ENCODE measurements around the gene FAM210B. TPM values are rescaled to one million over a fixed set of nuclear protein-coding genes. Genes with fewer than 3 reads are reported as not detected.

Gene FAM210B
- total RNA-seq, 1 donor from 2014 or later: 52.7 TPM

- intact Hi-C loops (cut with micrococcal nuclease): no loop called here
- no peak for TF ChIP-seq CTCF (IDR thresholded peaks at IDR 0.05; ENCODE audit: borderline replicate concordance)
- Histone ChIP-seq H3K9me3 (replicated peaks) (no peaks in the 10 kb centered on the region), H3K4me3 (no peak overlapping the region), H3K36me3 (no peaks in the 10 kb centered on the region), H3K27ac (replicated peaks) (no peak overlapping the region), H3K27me3 (ENCODE audit: low read depth) (peaks cover 80% of the 10 kb centered on the region), H3K4me1 (peaks cover 6% of the 10 kb centered on the region)
- no peak for DNase-seq
These were observed 12.9 kb upstream of the FAM210B start for GRCh38 chr20:56345911-56346310.

GRCh38 chr20:56347628-56348304 is 11.0 kb upstream of the FAM210B start:
- no peak overlapping the region for H3K4me3 ChIP-seq
- no peak overlapping the region for H3K27ac ChIP-seq (replicated peaks)
- TF ChIP-seq CTCF (IDR thresholded peaks at IDR 0.05; ENCODE audit: borderline replicate concordance): no peak
- no peaks in the 10 kb centered on the region for H3K9me3 ChIP-seq (replicated peaks)
- peaks cover 70% of the 10 kb centered on the region for H3K27me3 ChIP-seq (ENCODE audit: low read depth)
- DNase-seq: no peak
- H3K4me1 ChIP-seq: peaks cover 6% of the 10 kb centered on the region
- intact Hi-C loops (cut with micrococcal nuclease): no loop called here
- H3K36me3 ChIP-seq: no peaks in the 10 kb centered on the region

GRCh38 chr20:56348305-56348693 is 10.5 kb upstream of the FAM210B start:
- peaks cover 64% of the 10 kb centered on the region for H3K27me3 ChIP-seq (ENCODE audit: low read depth)
- no peaks in the 10 kb centered on the region for H3K36me3 ChIP-seq
- no peak overlapping the region for H3K4me3 ChIP-seq
- TF ChIP-seq CTCF (IDR thresholded peaks at IDR 0.05; ENCODE audit: borderline replicate concordance): no peak
- intact Hi-C loops (cut with micrococcal nuclease): no loop called here
- H3K4me1 ChIP-seq: peaks cover 6% of the 10 kb centered on the region
- no peak for DNase-seq
- no peak overlapping the region for H3K27ac ChIP-seq (replicated peaks)
- H3K9me3 ChIP-seq (replicated peaks): no peaks in the 10 kb centered on the region

- H3K27ac ChIP-seq (replicated peaks): no peak overlapping the region
- no peak overlapping the region for H3K4me3 ChIP-seq
- H3K9me3 ChIP-seq (replicated peaks): no peaks in the 10 kb centered on the region
- intact Hi-C loops (cut with micrococcal nuclease): no loop called here
- no peaks in the 10 kb centered on the region for H3K36me3 ChIP-seq
- no peak for DNase-seq
- H3K27me3 ChIP-seq (ENCODE audit: low read depth): peaks cover 60% of the 10 kb centered on the region
- peaks cover 4% of the 10 kb centered on the region for H3K4me1 ChIP-seq
- TF ChIP-seq CTCF (IDR thresholded peaks at IDR 0.05; ENCODE audit: borderline replicate concordance): no peak
These were observed 10.0 kb upstream of the FAM210B start for GRCh38 chr20:56348746-56349145.

- no peak overlapping the region for H3K27ac ChIP-seq (replicated peaks)
- DNase-seq: no peak
- no peak overlapping the region for H3K4me3 ChIP-seq
- no peaks in the 10 kb centered on the region for H3K4me1 ChIP-seq
- no peaks in the 10 kb centered on the region for H3K36me3 ChIP-seq
- no peak for TF ChIP-seq CTCF (IDR thresholded peaks at IDR 0.05; ENCODE audit: borderline replicate concordance)
- H3K27me3 ChIP-seq (ENCODE audit: low read depth): peaks cover 39% of the 10 kb centered on the region
- H3K9me3 ChIP-seq (replicated peaks): no peaks in the 10 kb centered on the region
- intact Hi-C loops (cut with micrococcal nuclease): no loop called here
These were observed 7.9 kb upstream of the FAM210B start for GRCh38 chr20:56350842-56351241.
